Stimulated activated CD8-positive, alpha-beta memory T cell treated with anti-CD3 and anti-CD28 coated beads, Interleukin-4, amount 100 ng/mL, for 1 hour (primary cell): Measurements from ENCODE around the gene CCNG1.
"Not testable (repeated sequence)": the region's sequence is repeated elsewhere in the genome, so short reads cannot be mapped to it uniquely, and the experiment has no call there.

Experiments used
- DNase-seq, 2 donors: peaks; one replicate each; pipeline ENCODE4 v3.0.0-alpha.2; 2020; ENCODE audit warnings: low read depth in 2 of 2, low spot score in 1 of 2

The CCNG1 gene, protein sequence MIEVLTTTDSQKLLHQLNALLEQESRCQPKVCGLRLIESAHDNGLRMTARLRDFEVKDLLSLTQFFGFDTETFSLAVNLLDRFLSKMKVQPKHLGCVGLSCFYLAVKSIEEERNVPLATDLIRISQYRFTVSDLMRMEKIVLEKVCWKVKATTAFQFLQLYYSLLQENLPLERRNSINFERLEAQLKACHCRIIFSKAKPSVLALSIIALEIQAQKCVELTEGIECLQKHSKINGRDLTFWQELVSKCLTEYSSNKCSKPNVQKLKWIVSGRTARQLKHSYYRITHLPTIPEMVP

DNA sequence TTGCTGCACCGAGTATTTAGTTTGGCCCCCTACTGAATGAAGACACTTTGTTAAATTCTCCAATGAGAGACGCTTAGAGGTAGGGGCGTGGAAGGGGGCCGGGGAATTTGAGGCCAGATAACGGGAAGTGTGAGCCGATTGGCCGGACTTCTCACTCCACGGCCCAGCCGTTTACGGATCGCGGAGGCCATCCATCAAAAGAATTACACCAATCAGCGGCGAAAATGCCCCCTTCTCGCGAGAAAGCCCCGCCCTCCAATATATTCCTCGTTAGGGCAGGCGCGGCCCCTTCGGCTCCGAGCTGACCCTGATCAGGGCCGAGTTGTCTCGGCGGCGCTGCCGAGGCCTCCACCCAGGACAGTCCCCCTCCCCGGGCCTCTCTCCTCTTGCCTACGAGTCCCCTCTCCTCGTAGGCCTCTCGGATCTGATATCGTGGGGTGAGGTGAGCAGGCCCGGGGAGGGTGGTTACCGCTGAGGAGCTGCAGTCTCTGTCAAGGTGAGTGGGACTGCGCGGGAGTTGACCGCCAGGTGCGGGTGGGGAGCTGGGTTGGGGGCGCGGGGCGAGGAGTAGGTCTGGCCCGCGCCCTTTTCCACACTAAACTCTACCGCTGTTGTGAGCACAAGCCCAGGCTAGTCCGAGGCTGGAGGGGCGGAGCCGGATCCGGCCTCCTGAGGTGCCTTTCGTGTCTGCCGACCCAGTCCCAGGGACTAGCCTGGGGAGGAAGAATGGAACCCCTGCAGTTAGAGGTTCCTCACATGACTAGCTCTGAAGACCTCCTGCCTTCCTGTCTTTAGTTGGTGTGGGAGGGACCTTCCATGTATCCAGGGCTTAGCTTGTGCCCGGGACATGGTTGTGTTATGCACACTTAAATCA lies at the start of gene CCNG1:
Gene CCNG1 (plus strand): TSS at position 287 of the 874 bp plus-strand sequence. CDS start 1,662 bp downstream, outside the sequence.
- peak; percentile 60 to 75 for DNase-seq

DNA sequence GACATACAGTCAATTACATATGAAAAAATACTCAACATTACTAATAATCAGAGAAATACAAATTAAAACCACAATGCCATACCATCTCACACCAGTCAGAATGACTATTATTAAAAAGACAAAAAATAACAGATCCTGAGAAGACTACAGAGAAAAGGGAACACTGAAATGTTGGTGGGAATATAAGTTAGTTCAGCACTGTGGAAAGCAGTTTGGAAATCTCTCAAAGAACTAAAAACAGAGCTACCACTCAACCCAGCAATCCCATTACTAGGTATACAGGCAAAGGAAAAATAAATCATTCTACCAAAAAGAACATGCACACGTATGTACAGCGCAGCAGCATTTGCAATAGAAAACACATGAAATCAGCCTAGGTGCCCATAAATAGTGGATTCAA lies 41.6 kb upstream of the CCNG1 start:
- no peak for DNase-seq

DNA sequence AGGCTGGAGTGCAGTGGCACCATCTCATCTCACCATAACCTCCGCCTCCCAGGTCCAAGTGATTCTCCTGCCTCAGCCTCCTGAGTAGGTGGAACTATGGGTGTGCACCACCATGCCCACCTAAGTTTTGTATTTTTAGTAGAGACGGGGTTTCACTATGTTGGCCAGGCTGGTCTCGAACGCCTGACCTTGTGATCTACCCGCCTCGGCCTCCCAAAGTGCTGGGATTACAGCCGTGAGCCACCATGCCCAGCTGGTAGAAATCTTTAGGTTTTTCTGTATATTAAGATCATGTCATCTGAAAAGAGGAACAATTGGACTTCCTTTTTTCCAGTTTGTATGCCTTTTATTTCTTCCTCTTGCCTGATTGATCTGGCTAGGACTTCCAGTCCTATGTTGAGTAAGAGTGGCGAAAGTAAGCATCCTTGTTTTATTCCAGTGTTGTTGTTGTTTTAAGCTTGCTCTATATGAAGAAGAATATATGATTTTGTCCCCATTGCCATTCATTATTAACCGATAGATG lies 40.5 kb upstream of the CCNG1 start:
- DNase-seq = not testable (repeated sequence)

DNA sequence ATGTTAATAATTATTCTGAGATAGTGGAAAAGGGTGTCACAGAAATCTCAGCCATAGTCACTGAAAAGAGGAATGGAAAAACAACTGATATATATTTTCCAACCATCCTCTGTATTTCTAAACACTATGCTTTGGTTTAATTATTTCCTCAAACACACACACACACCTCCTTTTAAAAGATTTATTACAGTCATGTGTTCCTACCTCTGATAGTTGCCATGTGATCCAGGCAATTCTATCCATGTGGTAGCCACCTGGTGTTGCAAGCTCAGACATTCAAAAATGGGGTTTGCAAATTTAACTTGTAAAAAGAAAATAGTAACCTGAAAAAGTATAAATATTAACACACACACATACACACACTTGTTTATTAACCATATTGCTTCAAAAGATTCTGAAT lies 40.0 kb upstream of the CCNG1 start:
- no peak for DNase-seq

DNA sequence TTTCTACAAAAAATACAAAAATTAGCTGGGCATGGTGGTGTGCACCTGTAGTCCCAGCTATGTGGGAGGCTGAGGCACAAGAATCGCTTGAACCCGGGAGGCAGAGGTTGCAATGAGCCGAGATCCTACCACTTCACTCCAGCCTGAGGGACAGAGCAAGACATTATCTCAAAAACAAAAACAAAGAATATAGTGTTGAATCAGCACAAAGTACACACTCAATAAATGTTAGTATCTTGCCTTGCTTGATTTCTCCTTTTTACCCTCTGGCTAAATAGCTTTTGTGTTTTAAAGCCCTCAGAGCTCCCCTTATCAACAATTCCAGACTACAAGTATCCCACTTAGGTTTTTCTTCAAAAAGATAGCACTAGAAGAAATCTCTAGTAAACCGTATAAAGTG lies 37.5 kb upstream of the CCNG1 start:
- DNase-seq = no peak

DNA sequence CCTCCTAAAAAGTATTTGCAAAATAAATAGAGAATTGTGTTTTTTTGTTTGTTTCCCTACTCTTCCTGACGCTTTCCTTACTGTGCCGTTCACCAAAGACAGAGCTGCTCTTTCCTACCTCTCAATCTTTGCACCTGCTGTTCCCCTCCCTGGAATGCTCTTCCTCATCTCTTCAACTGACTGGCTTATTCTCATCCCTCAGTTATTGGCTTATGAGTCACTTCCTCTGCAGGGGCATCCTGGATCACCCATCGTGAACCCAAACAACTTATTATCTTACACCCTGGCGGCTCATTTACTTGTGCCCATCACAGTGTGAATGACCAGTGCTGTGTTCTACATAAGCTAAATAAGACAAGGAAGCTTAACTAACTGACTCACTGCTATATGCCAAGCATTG lies 36.1 kb upstream of the CCNG1 start:
- no peak for DNase-seq

DNA sequence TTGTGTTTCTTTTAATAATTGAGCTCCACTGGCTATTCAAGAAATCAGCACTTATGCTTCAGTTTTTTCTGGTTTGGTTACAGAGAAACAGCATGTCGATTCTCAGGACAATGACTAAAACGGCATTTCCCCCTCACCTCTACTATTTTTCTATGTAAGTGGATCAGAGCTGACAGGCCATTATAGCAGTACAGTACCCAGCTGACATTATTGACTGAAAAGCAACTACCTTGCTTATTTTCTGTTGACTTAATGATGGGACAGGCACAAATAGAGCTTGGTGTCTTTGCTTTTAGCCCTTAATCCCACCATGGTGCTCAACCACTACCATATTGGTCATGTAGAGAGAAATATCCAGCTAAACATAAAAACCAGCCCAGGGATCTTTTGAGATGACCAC lies 35.4 kb upstream of the CCNG1 start:
- no peak for DNase-seq

DNA sequence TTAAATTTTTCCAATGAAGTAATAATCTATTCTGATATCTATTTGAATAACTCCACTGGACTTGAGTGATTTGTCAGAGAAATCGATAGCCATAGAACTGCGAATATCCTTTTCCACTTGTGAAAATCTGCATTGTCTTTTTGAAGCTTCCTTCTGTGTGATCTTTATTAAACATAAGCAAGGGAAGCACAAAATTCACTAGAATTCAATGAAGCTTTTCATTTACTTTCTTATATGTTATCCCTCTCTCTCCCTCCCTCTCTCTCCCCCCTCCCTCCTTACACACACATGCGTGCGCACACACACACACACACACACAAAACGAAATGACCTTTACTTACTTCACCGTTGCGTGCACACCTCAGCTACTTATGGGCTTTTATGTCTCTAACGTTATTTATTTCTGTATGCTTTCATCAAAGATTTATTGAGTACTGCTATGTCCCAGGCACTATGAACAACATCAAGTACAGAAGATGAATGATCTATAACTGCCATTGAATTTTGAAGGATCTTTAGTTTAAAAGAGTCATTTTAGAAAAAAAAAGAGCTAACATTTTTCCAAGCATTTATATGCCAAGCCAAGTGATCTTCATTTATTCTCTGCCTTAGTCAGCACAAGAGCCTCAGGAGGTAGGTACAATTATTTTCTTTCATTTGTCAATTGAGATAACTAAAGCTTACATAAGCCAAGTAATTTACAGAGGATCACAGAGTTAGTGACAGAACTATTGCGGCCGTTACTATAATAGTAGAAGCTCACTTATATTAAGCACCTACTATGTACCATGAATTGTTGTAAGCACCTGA lies 32.8 kb upstream of the CCNG1 start:
- DNase-seq = no peak

DNA sequence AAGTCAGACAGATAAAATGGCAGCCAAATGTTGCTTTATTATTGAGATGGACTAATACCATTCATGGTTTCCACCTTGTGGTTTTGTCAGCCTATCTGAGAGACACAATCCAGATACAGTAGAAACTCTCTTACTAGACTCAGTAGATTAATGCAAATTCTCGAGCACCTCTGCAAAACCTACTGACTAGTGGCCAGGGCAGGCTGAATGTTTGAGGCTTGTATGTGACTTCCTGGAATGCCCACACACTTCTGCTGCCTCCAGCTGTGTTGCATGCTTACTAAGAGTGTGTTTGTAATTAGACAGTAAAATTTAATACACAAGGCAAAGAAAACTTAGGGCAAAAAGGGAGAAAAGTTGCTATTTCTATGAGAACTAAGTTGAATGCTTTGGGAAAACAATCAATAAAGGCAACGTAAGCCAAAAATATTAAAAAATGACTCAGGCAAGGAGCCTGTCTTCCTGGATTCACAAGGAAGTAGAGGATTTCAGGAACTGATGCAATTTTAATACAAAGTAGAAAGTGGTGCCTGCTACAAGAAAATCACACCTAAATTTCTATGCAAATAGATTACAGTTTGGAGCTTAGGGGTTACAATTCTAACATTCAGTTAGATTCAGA lies 30.2 kb upstream of the CCNG1 start:
- no peak for DNase-seq

DNA sequence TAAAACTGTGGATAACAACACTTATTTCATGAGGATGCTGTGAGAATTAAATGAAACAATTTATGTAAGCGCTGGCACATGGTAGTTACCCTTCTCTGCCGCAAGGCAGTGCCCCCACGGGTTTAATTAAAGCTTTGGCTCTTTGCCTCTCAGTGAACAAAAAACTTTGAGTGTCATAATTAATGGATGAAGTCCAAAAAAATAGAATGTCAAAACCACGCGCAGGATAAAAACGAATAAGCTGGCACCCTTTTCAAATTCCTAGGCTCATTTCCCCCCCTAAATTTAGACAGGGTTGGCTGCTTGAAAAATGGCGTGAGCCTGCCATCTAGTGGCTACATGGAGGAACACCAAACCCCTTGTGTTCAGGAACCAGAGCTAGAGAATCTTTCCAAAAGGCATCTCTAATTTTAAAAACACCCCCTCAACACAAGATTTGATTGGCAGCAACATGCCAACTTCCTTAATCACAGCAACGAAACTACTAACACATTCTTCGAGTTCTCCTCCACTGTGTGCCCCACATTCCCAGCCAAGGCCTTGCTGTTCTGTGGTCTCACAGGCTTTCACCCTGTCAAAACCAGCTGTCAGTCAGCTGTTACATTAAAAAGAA lies 29.0 kb upstream of the CCNG1 start:
- DNase-seq = peak; percentile 6 to 35

DNA sequence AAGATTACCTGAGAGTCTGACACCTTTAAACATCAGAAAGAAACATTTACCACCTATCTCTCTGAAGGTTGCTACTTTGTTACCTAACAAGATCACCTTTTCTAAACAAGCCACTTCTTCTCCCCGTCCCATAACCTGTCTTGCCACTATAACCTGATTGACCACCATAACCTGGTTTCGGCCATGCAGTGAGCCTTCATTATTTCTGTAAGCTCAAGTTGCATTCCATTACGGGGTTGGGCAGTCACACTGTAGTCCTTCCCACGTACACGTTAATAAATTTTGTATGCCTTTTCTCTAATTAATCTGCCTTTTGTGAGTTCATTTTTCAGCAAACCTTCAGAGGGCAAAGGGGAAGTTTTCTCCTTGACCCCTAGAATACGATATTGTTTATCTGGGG lies 28.0 kb upstream of the CCNG1 start:
- DNase-seq = no peak

DNA sequence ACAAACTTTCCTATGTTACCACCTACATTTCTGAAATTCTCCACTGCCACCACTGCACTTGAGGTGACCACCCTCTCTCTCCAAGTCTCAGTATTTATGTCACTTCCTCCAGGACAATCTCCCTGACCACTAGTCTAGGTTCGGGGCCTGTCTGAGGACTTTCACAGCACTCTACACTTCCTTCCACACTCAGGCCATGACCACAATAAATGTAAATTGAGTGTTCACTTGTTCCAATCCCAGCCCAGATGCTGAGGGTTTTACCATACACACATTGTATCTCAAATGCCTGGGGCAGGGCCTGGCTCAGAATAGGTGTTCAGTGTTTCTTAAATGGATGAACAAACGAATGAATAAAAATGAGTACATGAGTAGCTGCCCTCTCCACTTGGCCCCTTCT lies 26.9 kb upstream of the CCNG1 start:
- no peak for DNase-seq

DNA sequence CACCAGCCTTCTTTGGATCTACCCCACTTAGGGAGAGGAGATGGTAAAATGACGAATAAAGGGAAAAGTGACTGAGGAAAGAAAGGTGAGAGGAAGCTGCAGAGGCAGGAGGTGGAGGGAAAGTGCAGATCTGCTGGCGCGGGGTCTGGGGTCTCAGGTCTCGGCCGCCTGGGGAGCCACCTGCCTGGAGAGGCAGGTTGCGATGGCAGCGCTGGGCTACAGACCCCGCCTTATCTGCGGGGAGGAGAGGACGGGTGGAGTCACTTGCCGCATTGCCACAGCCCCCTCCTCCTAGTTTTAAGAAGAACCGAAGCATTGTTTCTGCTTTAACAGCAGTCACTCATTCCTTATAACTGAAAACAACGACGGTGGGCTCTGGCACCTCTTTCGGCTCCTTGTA lies 21.7 kb upstream of the CCNG1 start:
- DNase-seq = not testable (repeated sequence)

DNA sequence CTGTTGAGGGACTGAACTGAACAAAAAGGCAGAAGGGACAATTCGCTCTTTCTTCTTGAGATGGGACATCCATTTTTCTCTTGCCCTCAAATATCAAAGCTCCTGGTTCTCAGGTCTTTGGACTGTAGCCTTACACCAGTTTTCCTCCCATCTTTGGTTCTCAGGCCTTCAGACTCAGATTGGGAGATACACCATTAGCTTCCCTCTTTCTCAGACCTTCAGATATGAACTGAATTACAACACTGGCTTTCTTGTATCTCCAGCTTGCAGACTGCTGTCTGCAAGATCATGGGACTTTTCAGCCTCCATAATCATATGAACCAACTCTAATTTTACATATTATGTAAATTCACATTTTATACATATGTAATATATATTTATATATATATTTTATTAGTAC lies 12.6 kb upstream of the CCNG1 start:
- no peak for DNase-seq

DNA sequence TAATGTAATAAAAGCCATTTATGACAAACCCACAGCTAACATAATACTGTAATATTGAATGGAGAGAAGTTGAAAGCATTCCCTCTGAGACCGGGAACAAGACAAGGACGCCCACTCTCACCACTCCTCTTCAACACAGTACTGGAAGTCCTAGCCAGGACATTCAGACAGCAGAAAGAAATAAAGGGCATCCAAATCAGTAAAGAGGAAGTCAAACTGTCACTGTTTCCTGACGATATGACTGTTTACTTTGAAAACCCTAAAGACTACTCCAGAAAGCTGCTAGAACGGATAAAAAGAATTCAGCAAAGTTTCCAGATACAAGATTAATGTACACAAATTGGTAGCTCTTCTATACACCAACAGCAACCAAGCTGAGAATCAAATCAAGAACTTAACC lies 11.3 kb upstream of the CCNG1 start:
- not testable (repeated sequence) for DNase-seq

DNA sequence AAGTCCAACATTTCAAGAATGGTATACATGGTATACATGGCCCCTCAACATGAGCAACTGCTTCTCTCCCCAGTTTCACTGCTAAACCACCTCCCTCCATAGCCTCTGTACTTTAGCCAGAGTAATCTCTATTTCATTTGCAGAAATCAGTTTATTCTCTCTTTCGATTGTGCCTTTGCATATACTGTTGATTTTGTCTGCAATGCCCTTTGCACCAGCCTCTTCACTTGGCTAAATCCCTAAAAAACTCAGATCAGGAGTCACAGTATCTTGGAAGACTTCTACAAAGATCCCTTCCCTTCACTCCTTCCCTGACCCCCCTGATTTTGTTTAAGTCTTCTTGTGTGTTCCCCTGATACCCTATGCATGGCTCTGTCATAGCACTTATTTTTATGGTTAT lies 4.9 kb upstream of the CCNG1 start:
- no peak for DNase-seq

DNA sequence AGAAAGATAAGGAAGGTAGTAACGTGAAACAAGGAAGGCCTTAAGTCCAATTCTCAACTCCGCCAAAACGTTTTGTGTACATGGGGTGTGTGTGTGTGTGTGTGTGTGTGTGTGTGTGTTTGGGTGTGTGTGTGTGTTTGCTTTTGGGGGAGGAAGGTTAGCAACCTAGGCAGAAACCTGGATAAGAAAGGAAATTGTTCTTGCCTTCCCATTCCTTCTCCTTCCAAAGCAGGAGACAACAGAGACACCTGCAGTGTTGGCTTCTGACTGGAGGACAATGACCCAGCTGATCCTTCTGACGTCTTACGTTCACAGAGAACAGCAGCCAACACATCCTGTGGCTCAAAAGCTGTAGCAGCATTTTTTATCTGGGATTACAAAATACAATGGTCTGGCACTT lies 4.1 kb upstream of the CCNG1 start:
- DNase-seq = no peak

DNA sequence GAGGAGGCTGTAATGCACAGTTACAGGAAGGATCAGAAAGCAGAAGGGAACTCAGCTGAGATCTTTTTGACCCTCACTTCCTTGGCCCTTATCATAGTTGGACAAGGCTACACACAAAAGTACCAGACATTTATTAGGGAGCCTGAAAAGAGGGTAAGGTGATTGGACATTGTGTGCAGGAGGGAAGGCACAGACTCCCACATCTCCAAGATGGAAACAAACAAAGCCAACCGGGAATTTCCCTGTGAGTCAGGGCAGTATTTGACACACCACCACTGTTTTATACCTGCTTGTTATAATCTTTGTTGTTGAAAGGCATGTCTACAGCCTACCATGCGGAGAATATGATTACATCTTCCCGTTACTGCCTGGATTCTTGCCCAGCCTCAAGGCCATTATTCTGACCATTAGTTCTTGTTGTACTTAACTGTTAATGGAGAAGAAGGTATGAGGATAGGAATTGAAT lies 3.0 kb upstream of the CCNG1 start:
- DNase-seq = no peak

DNA sequence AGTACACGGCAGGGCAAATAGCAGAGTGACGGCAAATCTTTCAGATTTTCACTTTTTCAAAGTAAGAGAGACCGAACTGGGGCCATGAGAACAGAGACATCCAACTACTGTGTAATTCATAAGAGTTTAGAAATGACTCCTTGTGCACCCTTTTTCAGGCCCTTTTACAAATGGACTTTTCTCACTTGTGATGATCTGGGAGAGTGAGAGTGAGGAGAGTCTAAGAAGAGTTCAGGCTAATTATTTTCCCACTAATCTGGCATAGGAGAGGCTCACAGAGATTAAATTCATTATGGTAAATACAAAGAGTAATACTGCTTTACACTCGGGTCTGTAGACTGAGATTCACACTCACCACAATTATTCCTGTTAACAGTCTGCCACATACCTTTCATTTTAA lies 880 bp upstream of the CCNG1 start:
- no peak for DNase-seq

DNA sequence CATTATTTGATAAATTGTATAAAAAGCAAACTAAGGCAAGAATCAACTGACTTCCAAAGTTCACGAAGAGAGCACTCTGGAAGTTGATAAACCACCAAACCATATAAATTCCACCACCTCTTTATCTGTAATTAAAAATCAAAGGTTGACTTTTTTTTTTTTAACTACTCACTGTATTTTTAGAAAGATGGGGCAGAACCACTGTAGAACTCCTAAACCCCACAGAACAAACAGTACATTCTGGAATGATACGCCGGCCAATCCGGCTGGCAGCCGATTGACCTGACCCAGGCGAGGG lies 435 bp upstream of the CCNG1 start:
- no peak for DNase-seq

DNA sequence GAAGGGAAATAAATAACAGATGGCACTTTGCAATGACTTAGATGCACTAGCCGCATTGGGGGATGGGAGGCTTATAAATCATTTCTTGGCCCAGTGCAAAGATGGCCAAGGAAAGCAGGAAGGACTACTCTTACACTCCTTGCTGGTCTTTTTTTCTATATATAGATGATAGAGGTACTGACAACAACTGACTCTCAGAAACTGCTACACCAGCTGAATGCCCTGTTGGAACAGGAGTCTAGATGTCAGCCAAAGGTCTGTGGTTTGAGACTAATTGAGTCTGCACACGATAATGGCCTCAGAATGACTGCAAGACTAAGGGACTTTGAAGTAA lies 1.7 kb downstream of the CCNG1 start:
- DNase-seq = no peak
